ENCODE measurements around the gene RUNX2. TPM values are rescaled to one million over a fixed set of nuclear protein-coding genes. Genes with fewer than 3 reads are reported as not detected.

RUNX2 gene
- total RNA-seq, 1 donor from 2014 or later = 3.7 TPM

DNA sequence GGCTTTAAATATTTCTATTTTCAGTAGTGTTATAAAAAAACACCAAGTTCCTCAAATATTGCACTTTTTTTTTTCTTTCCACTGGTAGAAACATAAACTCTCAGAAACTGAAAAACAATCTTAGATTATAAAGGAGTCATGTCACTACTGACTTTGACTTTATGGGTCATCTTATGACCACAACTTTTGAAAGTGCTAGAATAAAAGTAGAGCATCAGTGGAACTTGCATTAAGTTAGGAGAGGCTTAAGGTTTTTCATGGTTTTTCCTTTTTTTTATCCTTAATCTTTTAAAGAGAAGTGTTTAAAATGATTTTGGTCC is 106.2 kb downstream of the RUNX2 start:
- no peak overlapping the region for H3K27ac ChIP-seq
- TF ChIP-seq, protein P1, sequence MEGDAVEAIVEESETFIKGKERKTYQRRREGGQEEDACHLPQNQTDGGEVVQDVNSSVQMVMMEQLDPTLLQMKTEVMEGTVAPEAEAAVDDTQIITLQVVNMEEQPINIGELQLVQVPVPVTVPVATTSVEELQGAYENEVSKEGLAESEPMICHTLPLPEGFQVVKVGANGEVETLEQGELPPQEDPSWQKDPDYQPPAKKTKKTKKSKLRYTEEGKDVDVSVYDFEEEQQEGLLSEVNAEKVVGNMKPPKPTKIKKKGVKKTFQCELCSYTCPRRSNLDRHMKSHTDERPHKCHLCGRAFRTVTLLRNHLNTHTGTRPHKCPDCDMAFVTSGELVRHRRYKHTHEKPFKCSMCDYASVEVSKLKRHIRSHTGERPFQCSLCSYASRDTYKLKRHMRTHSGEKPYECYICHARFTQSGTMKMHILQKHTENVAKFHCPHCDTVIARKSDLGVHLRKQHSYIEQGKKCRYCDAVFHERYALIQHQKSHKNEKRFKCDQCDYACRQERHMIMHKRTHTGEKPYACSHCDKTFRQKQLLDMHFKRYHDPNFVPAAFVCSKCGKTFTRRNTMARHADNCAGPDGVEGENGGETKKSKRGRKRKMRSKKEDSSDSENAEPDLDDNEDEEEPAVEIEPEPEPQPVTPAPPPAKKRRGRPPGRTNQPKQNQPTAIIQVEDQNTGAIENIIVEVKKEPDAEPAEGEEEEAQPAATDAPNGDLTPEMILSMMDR (IDR thresholded peaks at IDR 0.05) = no peak

GRCh38 chr6:45436544-45437438 is 108.7 kb downstream of the RUNX2 start:
- no peaks in the 10 kb centered on the region for H3K9me3 ChIP-seq
- ATAC-seq (peak; percentile 69 to 77), DNase-seq (no peak)
- H3K36me3 ChIP-seq = no peaks in the 10 kb centered on the region
- H3K27me3 ChIP-seq (ENCODE audit: low read depth) = no peaks in the 10 kb centered on the region
- H3K4me3 ChIP-seq = no peak overlapping the region
- intact Hi-C loops (cut with DNase I) = no loop called here
- peak overlapping the region; percentile 57 for H3K27ac ChIP-seq
- H3K4me1 ChIP-seq = peaks cover 28% of the 10 kb centered on the region
- TF ChIP-seq, protein P1 (IDR thresholded peaks at IDR 0.05) = no peak

More for the DNA sequence above, 106.2 kb downstream of the RUNX2 start:
- Histone ChIP-seq H3K4me1 (peaks cover 28% of the 10 kb centered on the region), H3K9me3 (no peaks in the 10 kb centered on the region), H3K4me3 (no peak overlapping the region), H3K36me3 (no peaks in the 10 kb centered on the region), H3K27me3 (ENCODE audit: low read depth) (no peaks in the 10 kb centered on the region)
- no peak for ATAC-seq
- intact Hi-C loops (cut with DNase I) = no loop called here
- DNase-seq = no peak

DNA sequence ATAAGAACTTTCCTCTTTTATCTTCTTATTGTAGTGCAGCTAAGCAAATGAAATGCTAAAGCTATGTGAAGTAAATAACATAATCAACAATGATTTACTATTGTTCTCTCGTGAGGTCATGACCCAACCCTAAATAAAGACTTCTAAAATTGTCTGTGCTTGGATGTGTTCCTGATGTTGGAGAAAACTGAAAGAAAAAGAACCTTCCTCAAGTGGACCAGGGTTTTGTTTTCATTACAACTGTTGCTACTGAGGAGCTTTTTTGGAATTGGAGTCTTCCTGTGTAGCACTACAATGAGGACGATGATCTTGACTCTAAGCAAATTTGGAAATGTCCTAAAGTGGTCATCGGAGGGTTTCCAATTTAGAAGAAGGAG is 109.3 kb downstream of the RUNX2 start:
- H3K4me3 ChIP-seq = no peak overlapping the region
- intact Hi-C loops (cut with DNase I) = no loop called here
- H3K27ac ChIP-seq = no peak overlapping the region
- ATAC-seq (no peak), DNase-seq (no peak)
- H3K36me3 ChIP-seq = no peaks in the 10 kb centered on the region
- no peaks in the 10 kb centered on the region for H3K27me3 ChIP-seq (ENCODE audit: low read depth)
- H3K9me3 ChIP-seq = no peaks in the 10 kb centered on the region
- TF ChIP-seq, protein P1 (IDR thresholded peaks at IDR 0.05) = no peak
- H3K4me1 ChIP-seq = peaks cover 28% of the 10 kb centered on the region

DNA sequence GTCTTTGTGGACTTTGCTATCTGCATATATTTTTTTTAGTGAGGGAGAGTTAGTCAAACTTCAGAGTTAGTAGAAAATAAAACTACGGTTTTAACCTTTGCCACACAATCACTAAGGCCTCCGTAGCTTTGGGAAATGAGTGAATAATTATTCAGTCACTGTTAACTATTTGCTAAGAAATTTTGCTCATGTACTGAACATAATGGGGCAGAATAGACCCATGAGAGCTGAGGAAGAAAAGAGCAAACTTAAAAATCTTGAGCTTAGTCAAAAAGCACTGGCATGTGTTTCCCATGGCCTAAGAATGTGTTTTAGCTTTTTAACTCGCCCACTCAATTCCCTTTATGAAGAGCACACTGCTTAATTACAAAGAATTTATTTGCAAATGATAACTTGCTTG is 110.0 kb downstream of the RUNX2 start:
- intact Hi-C loops (cut with DNase I) = no loop called here
- ATAC-seq (no peak), DNase-seq (no peak)
- TF ChIP-seq, protein P1 (IDR thresholded peaks at IDR 0.05) = no peak
- Histone ChIP-seq H3K27me3 (ENCODE audit: low read depth) (no peaks in the 10 kb centered on the region), H3K27ac (no peak overlapping the region), H3K4me1 (peaks cover 23% of the 10 kb centered on the region), H3K36me3 (no peaks in the 10 kb centered on the region), H3K9me3 (no peaks in the 10 kb centered on the region), H3K4me3 (no peak overlapping the region)

DNA sequence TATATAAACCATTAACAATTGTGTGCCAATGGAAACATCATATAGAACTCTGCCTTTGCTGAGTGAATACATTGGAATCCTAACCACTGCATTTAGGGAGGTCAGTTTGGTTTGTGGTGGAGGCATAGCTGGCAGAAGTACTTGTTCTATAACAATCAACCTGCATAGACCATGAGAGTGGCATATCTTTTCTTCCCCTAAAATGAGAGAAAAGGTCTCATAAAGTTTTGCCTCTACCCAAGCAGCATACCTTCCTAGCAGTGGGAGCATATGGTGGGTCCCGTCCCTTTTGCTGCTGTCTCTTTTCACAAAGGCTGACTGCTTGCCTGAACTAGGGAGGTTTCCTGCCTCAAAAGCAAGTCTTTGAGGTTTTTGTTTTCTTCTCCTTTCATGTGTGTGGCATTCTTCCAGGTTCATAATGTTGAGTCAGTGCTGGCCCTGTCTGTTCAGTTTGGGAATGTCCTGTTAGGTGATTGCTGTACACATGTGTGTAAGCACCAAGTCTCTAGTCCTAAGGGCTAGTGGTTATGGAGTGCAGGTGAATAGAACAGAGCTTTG is 110.8 kb downstream of the RUNX2 start:
- Histone ChIP-seq H3K9me3 (no peaks in the 10 kb centered on the region), H3K4me3 (no peak overlapping the region), H3K27ac (no peak overlapping the region), H3K4me1 (peaks cover 18% of the 10 kb centered on the region), H3K27me3 (ENCODE audit: low read depth) (no peaks in the 10 kb centered on the region), H3K36me3 (no peaks in the 10 kb centered on the region)
- TF ChIP-seq, protein P1 (IDR thresholded peaks at IDR 0.05) = no peak
- DNase-seq = no peak
- intact Hi-C loops (cut with DNase I) = no loop called here
- no peak for ATAC-seq

Measured in lower lobe of right lung (tissue), 2 donors.